ENCODE data around the gene SCN5A.

Gene SCN5A

DNA sequence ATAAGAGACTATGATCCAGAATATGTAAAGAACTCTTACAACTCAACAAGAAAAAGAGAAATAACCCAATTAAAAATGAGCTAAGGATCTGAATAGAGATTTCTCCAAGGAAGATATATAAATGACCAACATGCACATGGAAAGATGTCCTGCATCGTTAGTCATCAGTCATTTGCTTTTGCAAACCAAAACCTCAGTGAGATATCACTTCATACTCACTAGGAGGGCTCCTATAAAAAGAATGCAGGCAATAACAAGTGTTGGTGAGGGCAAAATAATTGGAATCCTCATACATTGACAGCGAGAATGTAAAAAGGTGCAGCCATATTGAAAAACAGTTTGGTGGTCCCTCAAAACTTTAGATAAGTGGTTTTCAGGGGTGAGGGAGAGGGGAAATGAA, 96.4 kb downstream of the SCN5A start:
- no peaks in the 10 kb centered on the region for H4K20me1 ChIP-seq (ENCODE audit: insufficient read depth, low read length)
- no peaks in the 10 kb centered on the region for H3K36me3 ChIP-seq (replicated peaks; ENCODE audit: insufficient read depth, low read length)
- no peak overlapping the region for H3K9ac ChIP-seq (ENCODE audit: low read length)
- no peak overlapping the region for H3K4me3 ChIP-seq (ENCODE audit: low read length)
- no peak overlapping the region for H3K27ac ChIP-seq (ENCODE audit: low read length)
- no peaks in the 10 kb centered on the region for H3K79me2 ChIP-seq (ENCODE audit: low read length)
- DNase-seq = no peak
- TF ChIP-seq EZH2phosphoT487 (IDR thresholded peaks at IDR 0.05; ENCODE audit: low read length) (no peak), EZH2 (optimal IDR thresholded peaks at IDR 0.05; ENCODE audit: low read depth, low read length) (no peak)
- TF ChIP-seq, protein P1, sequence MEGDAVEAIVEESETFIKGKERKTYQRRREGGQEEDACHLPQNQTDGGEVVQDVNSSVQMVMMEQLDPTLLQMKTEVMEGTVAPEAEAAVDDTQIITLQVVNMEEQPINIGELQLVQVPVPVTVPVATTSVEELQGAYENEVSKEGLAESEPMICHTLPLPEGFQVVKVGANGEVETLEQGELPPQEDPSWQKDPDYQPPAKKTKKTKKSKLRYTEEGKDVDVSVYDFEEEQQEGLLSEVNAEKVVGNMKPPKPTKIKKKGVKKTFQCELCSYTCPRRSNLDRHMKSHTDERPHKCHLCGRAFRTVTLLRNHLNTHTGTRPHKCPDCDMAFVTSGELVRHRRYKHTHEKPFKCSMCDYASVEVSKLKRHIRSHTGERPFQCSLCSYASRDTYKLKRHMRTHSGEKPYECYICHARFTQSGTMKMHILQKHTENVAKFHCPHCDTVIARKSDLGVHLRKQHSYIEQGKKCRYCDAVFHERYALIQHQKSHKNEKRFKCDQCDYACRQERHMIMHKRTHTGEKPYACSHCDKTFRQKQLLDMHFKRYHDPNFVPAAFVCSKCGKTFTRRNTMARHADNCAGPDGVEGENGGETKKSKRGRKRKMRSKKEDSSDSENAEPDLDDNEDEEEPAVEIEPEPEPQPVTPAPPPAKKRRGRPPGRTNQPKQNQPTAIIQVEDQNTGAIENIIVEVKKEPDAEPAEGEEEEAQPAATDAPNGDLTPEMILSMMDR (IDR thresholded peaks at IDR 0.05; ENCODE audit: low read length) = no peak
- no peaks in the 10 kb centered on the region for H3F3A ChIP-seq (ENCODE audit: insufficient read depth, low read length)
- no peaks in the 10 kb centered on the region for H3K9me2 ChIP-seq (replicated peaks; ENCODE audit: insufficient read depth, low read length)
- H3K27me3 ChIP-seq (replicated peaks; ENCODE audit: insufficient read depth, low read length) = no peaks in the 10 kb centered on the region
- no peak overlapping the region for H2AFZ ChIP-seq (ENCODE audit: low read length)
- peaks cover 9% of the 10 kb centered on the region for H3K4me1 ChIP-seq (ENCODE audit: low read length)
- H3K4me2 ChIP-seq (ENCODE audit: low read depth, low read length) = no peak overlapping the region
- H3K9me3 ChIP-seq (replicated peaks; ENCODE audit: insufficient read depth, low read length) = no peaks in the 10 kb centered on the region

DNA sequence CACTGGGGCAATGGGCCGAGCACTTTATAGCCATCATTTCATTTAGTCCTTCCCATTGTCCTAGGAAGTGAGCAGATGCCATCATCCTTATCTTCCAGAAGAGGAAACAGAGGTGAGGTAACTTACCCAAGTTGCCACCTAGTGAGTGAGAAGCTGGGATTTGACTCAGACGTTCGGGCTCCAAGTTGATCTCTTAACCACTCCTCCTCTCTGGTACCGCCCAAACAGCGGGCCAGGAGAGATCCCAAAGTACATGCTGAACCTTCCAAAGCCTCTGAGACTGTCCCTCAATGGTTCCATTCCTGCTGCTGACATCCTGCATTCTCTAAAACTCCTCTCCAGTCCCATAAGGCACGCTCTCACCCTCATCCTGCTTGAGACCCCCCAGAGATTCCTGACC, 97.1 kb downstream of the SCN5A start:
- no peaks in the 10 kb centered on the region for H3K79me2 ChIP-seq (ENCODE audit: low read length)
- TF ChIP-seq, protein P1 (IDR thresholded peaks at IDR 0.05; ENCODE audit: low read length) = no peak
- TF ChIP-seq EZH2 (optimal IDR thresholded peaks at IDR 0.05; ENCODE audit: low read depth, low read length) (no peak), EZH2phosphoT487 (IDR thresholded peaks at IDR 0.05; ENCODE audit: low read length) (no peak)
- no peaks in the 10 kb centered on the region for H3K9me2 ChIP-seq (replicated peaks; ENCODE audit: insufficient read depth, low read length)
- no peaks in the 10 kb centered on the region for H4K20me1 ChIP-seq (ENCODE audit: insufficient read depth, low read length)
- H3K36me3 ChIP-seq (replicated peaks; ENCODE audit: insufficient read depth, low read length) = no peaks in the 10 kb centered on the region
- H3K27ac ChIP-seq (ENCODE audit: low read length) = no peak overlapping the region
- no peak overlapping the region for H3K9ac ChIP-seq (ENCODE audit: low read length)
- no peak for DNase-seq
- no peaks in the 10 kb centered on the region for H3F3A ChIP-seq (ENCODE audit: insufficient read depth, low read length)
- H3K4me1 ChIP-seq (ENCODE audit: low read length) = peaks cover 15% of the 10 kb centered on the region
- no peaks in the 10 kb centered on the region for H3K9me3 ChIP-seq (replicated peaks; ENCODE audit: insufficient read depth, low read length)
- no peak overlapping the region for H2AFZ ChIP-seq (ENCODE audit: low read length)
- H3K4me3 ChIP-seq (ENCODE audit: low read length) = no peak overlapping the region
- H3K4me2 ChIP-seq (ENCODE audit: low read depth, low read length) = no peak overlapping the region
- H3K27me3 ChIP-seq (replicated peaks; ENCODE audit: insufficient read depth, low read length) = no peaks in the 10 kb centered on the region

DNA sequence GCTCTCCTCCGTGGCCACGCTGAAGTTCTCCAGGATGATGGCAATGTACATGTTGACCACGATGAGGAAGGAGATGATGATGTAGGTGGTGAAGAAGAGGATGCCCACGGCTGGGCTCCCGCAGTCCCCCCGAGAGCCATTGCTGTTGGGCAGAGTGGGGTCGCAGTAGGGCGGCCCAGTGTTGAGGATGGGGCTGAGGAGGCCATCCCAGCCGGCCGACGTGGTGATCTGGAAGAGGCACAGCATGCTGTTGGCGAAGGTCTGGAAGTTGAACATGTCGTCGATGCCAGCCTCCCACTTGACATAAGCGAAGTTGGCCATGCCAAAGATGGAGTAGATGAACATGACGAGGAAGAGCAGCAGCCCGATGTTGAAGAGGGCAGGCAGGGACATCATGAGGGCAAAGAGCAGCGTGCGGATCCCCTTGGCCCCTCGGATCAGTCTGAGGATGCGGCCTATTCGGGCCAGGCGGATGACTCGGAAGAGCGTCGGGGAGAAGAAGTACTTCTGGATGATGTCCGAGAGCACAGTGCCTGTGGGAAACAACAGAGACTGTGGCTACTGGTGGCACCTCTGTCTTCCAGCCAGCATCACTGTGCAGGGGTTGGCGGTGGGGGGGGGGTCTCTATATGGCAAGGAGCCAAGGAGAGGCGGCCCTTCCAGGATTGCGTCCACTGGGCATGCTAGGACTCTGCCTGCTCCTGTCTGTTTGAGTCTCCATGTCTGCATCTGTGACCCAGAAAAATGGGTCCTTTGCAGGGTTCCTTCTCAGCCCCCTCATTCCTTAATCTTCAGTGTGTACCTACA, 98.3 kb downstream of the SCN5A start:
- Histone ChIP-seq H3K4me3 (ENCODE audit: low read length) (no peak overlapping the region), H3K4me1 (ENCODE audit: low read length) (peaks cover 15% of the 10 kb centered on the region), H3K27me3 (replicated peaks; ENCODE audit: insufficient read depth, low read length) (no peaks in the 10 kb centered on the region), H4K20me1 (ENCODE audit: insufficient read depth, low read length) (no peaks in the 10 kb centered on the region), H3F3A (ENCODE audit: insufficient read depth, low read length) (no peaks in the 10 kb centered on the region), H3K9me3 (replicated peaks; ENCODE audit: insufficient read depth, low read length) (no peaks in the 10 kb centered on the region), H3K36me3 (replicated peaks; ENCODE audit: insufficient read depth, low read length) (no peaks in the 10 kb centered on the region), H3K79me2 (ENCODE audit: low read length) (no peaks in the 10 kb centered on the region), H3K4me2 (ENCODE audit: low read depth, low read length) (no peak overlapping the region), H3K9ac (ENCODE audit: low read length) (no peak overlapping the region), H2AFZ (ENCODE audit: low read length) (no peak overlapping the region), H3K9me2 (replicated peaks; ENCODE audit: insufficient read depth, low read length) (no peaks in the 10 kb centered on the region), H3K27ac (ENCODE audit: low read length) (no peak overlapping the region)
- DNase-seq = no peak
- no peak for TF ChIP-seq EZH2 (optimal IDR thresholded peaks at IDR 0.05; ENCODE audit: low read depth, low read length)
- TF ChIP-seq EZH2phosphoT487 (IDR thresholded peaks at IDR 0.05; ENCODE audit: low read length) = no peak
- TF ChIP-seq, protein P1 (IDR thresholded peaks at IDR 0.05; ENCODE audit: low read length) = no peak

Data from MM.1S (cell line).